NCI-H1436 treated with DMSO at 0.1 percent for 48 hours (cell line): ENCODE data around the gene CCL28.
"Not testable (repeated sequence)": the region's sequence is repeated elsewhere in the genome, so short reads cannot be mapped to it uniquely, and the experiment has no call there.

Experiments used
- DNase-seq: peaks from one replicate; lab custom pipeline; 2025; lab: John Stamatoyannopoulos, UW

The CCL28 gene, protein sequence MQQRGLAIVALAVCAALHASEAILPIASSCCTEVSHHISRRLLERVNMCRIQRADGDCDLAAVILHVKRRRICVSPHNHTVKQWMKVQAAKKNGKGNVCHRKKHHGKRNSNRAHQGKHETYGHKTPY

DNA sequence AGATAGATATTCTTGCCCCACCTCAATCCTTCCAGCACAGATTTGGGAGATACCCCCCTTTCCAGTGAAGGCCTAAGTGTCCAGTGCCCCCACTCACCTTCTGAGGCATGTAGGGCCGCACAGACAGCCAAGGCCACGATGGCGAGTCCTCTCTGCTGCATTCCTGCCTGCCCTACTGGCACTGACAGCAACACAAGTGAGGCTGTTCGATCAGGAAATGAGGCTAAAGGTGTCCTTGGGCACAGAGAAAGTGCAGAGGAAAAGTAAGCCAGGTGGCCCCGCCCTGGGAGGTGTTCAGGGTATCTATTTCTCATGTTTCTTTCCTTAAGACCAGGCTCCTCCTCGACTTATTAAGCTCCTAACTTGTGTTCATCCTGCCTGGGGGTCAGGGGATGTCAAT is at the start of gene CCL28:
TSS of gene CCL28 (minus strand) at position 236 of the 400 bp plus-strand sequence. CDS start at position 161, 75 bp downstream.
- no peak for DNase-seq

- DNase-seq, result no peak
Observed at GRCh38 chr5:43461066-43461465, 48.9 kb upstream of the CCL28 start.

DNA sequence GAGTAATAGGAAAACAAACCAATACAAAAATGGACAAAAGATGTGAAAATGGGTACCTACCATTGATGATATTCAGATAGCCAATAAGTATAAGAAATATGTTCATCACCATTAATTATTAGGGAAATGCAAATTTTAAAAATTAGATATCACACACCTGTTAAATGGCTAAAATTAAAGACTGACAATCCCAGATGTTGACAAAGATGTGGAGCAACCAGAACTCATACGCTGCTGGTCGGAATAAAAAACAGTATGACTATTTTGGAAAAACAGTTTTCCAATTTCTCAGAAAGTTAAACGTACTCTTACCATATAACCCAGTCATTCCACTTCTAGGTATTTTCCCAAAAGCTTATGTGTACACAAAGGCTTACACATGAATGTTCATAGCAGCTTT is 44.4 kb upstream of the CCL28 start:
- DNase-seq, result no peak

DNA sequence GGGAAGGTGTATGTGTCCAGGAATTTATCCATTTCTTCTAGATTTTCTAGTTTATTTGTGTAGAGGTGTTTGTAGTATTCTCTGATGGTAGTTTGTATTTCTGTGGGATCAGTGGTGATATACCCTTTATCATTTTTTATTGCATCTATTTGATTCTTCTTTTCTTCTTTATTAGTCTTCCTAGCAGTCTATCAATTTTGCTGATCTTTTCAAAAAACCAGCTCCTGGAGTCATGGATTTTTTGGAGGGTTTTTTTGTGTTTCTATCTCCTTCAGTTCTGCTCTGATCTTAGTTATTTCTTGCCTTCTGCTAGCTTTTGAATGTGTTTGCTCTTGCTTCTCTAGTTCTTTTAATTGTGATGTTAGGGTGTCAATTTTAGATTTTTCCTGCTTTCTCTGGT is 29.4 kb upstream of the CCL28 start:
- not testable (repeated sequence) for DNase-seq

DNA sequence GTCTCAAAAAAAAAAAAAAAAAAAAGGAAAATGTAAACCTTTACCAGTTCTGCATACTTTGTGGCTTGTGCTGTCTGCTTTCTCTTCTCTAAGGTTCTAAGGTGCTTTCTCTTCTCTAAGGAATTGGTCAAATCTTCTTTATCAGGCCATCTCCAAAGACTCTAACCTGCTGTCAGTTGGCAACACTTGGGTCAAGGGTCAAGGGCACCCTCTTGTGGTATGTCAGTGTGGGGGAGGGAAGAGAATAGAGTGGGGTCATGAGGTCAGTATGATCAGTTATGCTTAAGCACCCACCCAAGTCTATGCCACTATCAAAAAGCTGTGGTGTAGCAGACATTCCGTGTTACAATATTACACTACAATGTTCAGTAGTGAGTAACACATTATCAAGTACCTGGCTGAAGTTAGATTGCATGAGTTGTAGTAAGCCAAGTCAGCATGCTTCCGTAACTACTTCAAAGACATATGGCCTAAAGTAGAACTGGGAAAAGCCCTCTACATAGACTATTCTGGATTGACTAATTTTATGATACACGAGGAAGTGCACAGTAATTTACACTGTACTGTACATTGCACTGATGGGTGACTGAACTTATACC is 25.0 kb upstream of the CCL28 start:
- DNase-seq, result no peak

- no peak for DNase-seq
Observed at GRCh38 chr5:43433382-43433781, 21.2 kb upstream of the CCL28 start.

GRCh38 chr5:43432486-43433375 is 20.5 kb upstream of the CCL28 start:
- no peak for DNase-seq

GRCh38 chr5:43429706-43430105 is 17.5 kb upstream of the CCL28 start:
- no peak for DNase-seq

DNA sequence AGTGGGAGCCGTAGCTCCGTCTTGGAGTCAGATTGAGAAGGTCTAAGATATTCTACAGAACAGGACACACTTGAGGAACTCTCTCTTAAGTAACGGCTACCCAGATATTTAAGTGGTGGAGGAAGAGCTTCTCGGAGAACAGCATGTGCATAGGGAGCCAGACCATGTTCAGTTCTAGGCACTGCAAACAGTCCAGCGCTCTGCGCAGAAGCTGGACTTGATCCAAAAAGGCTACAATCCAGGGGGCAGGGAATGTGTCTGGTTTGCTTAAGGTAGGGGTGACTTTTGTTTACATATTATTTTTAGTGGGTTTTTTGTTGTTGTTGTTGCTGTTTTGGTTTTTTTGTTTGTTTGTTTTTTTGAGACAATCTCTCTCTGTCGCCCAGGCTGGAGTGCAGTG is 16.8 kb upstream of the CCL28 start:
- DNase-seq, result no peak

GRCh38 chr5:43427306-43427705 is 15.1 kb upstream of the CCL28 start:
- DNase-seq, result no peak

DNA sequence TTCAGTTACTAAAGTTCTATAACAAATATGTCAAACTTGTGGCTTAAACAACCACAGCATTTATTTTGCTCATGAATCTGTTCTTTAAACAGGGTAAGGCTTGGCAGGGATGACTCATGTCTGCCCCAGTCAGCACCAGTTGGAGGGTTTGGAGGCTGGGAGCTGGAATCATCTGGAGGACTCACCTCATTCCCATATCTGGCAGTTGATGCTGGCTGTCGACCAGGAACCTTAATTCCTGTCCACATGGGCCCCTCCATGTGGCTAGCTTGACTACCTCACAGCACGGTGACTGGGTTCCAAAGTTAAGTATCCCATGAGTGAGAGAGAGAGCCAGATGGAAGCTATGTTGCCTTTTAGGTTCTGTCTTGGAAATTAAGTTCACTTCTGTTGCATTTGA is 13.8 kb upstream of the CCL28 start:
- DNase-seq, result no peak

- not testable (repeated sequence) for DNase-seq
Observed at GRCh38 chr5:43423086-43423485, 10.9 kb upstream of the CCL28 start.

- DNase-seq, result no peak
Observed at GRCh38 chr5:43422143-43422542, 10.0 kb upstream of the CCL28 start.

- DNase-seq, result no peak
Observed at GRCh38 chr5:43421450-43422133, 9.4 kb upstream of the CCL28 start.

DNA sequence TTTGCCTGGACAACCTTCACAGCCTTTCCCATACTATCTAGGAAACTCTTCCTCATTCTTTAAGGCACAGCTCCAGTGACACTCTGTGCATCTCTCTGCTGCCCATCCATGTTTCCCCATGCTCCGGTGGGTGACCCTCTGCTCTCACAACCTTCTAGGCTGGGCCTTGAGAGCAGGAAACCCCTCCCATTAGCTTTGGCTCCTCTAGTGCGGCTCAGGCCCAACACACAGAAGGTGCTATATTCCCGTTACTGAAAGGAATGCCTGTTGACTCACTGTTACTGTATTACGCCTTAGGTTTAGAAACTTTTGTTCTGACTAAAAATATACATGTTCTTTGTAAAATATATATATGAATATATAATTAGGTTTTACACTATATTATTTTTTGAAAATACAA is 8.1 kb upstream of the CCL28 start:
- no peak for DNase-seq

DNA sequence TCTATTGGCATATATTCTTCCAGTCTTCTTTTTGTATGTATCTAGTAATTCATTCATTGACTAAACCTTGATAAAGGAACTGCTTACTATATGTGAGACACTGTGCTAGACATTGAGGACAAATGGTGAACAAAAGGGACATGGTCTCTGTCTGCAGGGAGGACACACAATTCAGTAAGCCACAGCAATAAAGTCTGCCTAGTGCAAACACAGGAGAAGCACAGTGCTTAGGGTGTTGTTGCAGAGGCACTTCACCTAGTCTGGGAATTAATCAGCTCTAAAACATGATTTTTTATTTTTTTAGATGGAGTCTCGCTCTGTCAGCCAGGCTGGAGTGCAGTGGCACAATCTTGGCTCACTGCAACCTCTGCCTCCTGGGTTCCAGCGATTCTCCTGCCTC is 6.4 kb upstream of the CCL28 start:
- no peak for DNase-seq

DNA sequence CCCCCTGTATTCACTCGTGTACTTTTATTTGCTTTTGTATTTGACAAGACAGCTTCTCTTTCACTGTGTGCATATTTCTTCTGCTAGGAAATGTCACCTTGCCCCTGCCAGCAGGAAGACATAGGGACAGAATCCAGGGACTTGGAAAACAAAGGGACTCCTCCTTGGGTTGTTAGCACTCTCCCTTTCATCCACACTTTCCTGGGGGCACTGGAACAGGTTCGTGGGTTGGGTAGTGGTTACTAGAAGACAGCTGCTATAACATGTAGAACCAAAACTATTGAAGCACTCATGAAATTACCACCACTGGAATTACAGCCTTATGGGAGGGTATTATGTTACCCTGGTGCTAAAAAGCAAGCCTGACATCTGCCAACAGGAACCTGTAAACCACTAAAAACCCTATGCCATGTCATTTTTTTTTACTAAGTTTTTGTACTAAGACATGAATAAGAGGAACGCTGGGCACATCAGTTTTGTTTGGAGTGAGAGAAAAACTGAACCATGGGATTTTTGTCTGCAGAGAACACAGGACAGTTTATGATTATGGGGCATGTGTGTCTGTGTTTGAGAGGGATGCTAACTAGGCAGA is 4.7 kb upstream of the CCL28 start:
- no peak for DNase-seq

- no peak for DNase-seq
Observed at GRCh38 chr5:43415935-43416802, 4.0 kb upstream of the CCL28 start.

DNA sequence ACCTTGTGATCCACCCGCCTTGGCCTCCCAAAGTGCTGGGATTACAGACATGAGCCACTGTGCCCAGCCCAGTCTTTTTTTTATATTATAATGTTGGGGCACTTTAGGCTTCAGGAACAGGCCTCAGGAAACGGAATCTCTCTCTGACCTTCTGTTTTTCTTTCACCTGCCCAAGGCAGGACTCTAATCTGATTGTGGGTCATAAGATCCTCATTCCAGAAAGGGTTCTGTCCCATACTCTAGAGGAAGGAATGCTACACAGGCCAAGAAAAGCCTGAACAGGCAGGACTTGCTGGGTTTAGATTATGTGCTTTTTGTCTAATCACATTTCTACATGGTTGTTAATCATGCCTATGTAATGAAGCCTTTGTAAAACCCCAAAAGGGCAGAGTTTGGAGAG is 1.8 kb upstream of the CCL28 start:
- no peak for DNase-seq

DNA sequence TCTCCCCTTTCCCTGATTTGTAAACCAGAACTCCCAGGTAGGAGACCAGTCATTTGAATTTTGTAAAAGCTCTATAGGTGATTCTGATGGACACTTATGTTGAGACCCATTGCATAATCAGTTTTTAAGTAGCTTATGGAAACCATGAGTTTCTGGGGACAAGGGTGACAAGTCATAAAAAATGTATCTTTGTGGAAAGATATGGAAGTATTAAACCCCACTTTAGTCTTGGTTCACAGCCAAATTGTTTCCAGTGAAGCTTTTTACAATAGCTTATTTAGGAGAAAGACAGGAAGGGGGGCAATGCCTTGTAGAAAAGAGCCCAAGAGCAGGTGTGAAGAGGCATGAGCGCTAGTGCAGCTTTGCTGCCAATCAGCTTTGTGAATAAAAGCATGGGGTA is 453 bp upstream of the CCL28 start:
- peak; percentile 16 for DNase-seq

DNA sequence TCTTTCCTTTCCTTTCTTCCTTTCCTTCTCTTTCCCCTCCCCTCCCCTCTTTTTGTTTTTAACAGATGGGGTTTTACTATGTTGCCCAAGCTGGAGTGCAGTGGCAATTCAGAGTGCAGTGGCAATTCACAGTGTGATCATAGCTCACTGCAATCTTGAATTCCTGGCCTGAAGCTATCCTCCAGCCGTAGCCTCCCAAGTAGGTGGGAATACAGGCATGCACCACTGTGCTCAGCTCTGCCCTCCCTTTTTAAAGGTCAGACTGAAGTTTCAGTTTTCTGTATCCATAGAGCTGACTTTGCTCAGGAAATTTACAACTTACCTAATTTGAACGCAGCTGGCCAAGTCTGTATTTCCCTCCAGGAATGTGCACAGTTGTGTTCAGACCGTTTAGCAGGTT is 696 bp downstream of the CCL28 start:
- no peak for DNase-seq
